ENCODE data around the gene SCGB1A1. TPM values are rescaled to one million over a fixed set of nuclear protein-coding genes. Genes with fewer than 3 reads are reported as not detected.
A peak's percentile ranks its signal among the peaks of the same experiment; 100 is the strongest.

SCGB1A1 gene
- total RNA-seq, 1 experiment from 2014 or later: not detected

DNA sequence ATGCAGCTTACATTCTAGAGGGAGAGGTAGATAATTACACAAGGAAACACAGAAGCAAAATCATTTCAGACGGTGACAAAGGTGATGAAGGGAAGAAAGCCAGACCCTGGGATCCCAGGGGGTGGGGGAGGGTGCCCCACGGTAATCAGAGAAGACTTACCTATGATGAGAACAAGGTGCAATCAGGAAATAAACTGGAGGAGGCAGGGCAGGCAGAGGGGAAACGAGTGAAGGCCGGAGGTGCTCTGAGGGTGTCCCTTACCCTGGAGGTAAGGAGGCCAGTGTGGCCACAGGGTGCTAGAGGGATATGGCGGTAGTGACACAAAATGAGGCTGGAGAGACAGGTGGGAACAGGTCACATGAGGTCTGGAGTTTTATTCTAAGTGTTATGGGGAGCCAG lies 13.9 kb upstream of the SCGB1A1 start:
- H3K9me3 Mint-ChIP-seq (ENCODE audit: unreplicated experiment): no peaks in the 10 kb centered on the region
- CTCF ChIA-PET: interaction anchor here (0.6 to 1.8 kb wide), 2 partner anchors 9 to 139 kb away, joined by 3 to 8 read pairs; no protein-coding TSS in a partner anchor
- no peaks in the 10 kb centered on the region for H3K36me3 Mint-ChIP-seq (ENCODE audit: insufficient read depth, unreplicated experiment)
- POLR2A ChIA-PET: no interaction called here
- DNase-seq (ENCODE audit: unreplicated experiment): no peak
- H3K4me1 Mint-ChIP-seq (ENCODE audit: insufficient read depth, unreplicated experiment): no peaks in the 10 kb centered on the region
- no peak overlapping the region for H3K27ac Mint-ChIP-seq (ENCODE audit: low read depth, unreplicated experiment)
- no peaks in the 10 kb centered on the region for H3K27me3 Mint-ChIP-seq (ENCODE audit: insufficient read depth, unreplicated experiment)
- intact Hi-C loops (cut with micrococcal nuclease): no loop called here
- BruUV-seq (replicated peaks): no TSS peak
- no peak overlapping the region for H3K4me3 Mint-ChIP-seq (ENCODE audit: unreplicated experiment)
- TF ChIP-seq, protein P1, sequence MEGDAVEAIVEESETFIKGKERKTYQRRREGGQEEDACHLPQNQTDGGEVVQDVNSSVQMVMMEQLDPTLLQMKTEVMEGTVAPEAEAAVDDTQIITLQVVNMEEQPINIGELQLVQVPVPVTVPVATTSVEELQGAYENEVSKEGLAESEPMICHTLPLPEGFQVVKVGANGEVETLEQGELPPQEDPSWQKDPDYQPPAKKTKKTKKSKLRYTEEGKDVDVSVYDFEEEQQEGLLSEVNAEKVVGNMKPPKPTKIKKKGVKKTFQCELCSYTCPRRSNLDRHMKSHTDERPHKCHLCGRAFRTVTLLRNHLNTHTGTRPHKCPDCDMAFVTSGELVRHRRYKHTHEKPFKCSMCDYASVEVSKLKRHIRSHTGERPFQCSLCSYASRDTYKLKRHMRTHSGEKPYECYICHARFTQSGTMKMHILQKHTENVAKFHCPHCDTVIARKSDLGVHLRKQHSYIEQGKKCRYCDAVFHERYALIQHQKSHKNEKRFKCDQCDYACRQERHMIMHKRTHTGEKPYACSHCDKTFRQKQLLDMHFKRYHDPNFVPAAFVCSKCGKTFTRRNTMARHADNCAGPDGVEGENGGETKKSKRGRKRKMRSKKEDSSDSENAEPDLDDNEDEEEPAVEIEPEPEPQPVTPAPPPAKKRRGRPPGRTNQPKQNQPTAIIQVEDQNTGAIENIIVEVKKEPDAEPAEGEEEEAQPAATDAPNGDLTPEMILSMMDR (IDR thresholded peaks at IDR 0.05; ENCODE audit: unreplicated experiment): no peak

DNA sequence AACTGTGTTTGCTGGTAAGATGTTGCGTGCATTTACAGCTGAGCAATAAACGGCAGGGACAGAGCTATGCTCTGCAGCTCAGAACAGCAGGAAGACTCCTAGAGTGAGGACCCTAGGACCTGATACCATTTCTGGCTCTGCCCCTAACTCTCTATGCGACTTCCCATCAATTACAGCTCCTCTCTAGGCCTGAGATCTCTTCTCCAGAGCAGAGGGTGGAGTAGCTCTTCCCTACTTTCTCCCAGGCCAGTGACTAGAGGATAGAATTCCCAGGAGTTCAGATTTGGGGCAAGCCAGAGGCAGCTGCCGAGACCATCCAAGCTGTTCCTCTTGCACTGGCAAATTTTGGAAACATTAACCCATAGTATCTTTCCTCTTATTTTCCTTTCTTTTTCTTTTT lies 12.8 kb upstream of the SCGB1A1 start:
- CTCF ChIA-PET: interaction anchor here (0.9 kb wide), 2 partner anchors 12 to 13 kb away, joined by 3 to 8 read pairs; no protein-coding TSS in a partner anchor
- POLR2A ChIA-PET: interaction anchor here (0.6 kb wide), 2 partner anchors 155 to 207 kb away, joined by 3 read pairs; no protein-coding TSS in a partner anchor
- no peak overlapping the region for H3K4me3 Mint-ChIP-seq (ENCODE audit: unreplicated experiment)

DNA sequence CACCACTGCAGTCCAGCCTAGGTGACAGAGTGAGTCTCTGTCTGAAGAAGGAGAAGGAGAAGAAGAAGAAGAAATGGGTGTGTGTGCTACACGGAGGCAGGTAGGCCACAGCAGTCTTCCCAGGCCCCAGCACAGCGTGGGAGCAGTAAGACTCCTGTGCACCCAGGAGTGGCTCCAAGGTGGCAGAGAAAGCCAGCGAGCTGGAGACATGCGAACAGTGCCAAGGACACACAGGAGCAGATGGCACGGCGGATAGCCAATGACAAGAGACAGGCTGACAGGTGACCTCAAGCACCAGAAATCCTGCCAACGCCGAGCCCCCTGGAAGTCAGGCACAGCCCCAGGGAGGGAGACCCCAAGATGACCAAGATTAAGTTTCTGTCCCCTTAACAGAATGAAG lies 9.0 kb upstream of the SCGB1A1 start:
- intact Hi-C loops (cut with micrococcal nuclease): no loop called here
- ChIA-PET POLR2A (interaction anchor here (0.7 to 1.6 kb wide), 2 partner anchors 15 to 133 kb away, joined by 4 to 5 read pairs; no protein-coding TSS in a partner anchor), CTCF (interaction anchor here (1.7 to 5.3 kb wide), 2 partner anchors 15 kb away, joined by 6 to 31 read pairs; no protein-coding TSS in a partner anchor)
- Mint-ChIP-seq H3K4me3 (ENCODE audit: unreplicated experiment) (no peak overlapping the region), H3K27me3 (ENCODE audit: insufficient read depth, unreplicated experiment) (no peaks in the 10 kb centered on the region), H3K4me1 (ENCODE audit: insufficient read depth, unreplicated experiment) (no peaks in the 10 kb centered on the region), H3K36me3 (ENCODE audit: insufficient read depth, unreplicated experiment) (no peaks in the 10 kb centered on the region), H3K9me3 (ENCODE audit: unreplicated experiment) (no peaks in the 10 kb centered on the region), H3K27ac (ENCODE audit: low read depth, unreplicated experiment) (no peak overlapping the region)
- no peak for DNase-seq (ENCODE audit: unreplicated experiment)
- no TSS peak for BruUV-seq (replicated peaks)
- TF ChIP-seq, protein P1 (IDR thresholded peaks at IDR 0.05; ENCODE audit: unreplicated experiment): no peak

More for the DNA sequence above, 12.8 kb upstream of the SCGB1A1 start:
- TF ChIP-seq, protein P1 (IDR thresholded peaks at IDR 0.05; ENCODE audit: unreplicated experiment): no peak
- no peak overlapping the region for H3K27ac Mint-ChIP-seq (ENCODE audit: low read depth, unreplicated experiment)
- DNase-seq (ENCODE audit: unreplicated experiment): no peak
- no peaks in the 10 kb centered on the region for H3K4me1 Mint-ChIP-seq (ENCODE audit: insufficient read depth, unreplicated experiment)
- H3K27me3 Mint-ChIP-seq (ENCODE audit: insufficient read depth, unreplicated experiment): no peaks in the 10 kb centered on the region
- no TSS peak for BruUV-seq (replicated peaks)
- intact Hi-C loops (cut with micrococcal nuclease): no loop called here
- no peaks in the 10 kb centered on the region for H3K9me3 Mint-ChIP-seq (ENCODE audit: unreplicated experiment)
- no peaks in the 10 kb centered on the region for H3K36me3 Mint-ChIP-seq (ENCODE audit: insufficient read depth, unreplicated experiment)

DNA sequence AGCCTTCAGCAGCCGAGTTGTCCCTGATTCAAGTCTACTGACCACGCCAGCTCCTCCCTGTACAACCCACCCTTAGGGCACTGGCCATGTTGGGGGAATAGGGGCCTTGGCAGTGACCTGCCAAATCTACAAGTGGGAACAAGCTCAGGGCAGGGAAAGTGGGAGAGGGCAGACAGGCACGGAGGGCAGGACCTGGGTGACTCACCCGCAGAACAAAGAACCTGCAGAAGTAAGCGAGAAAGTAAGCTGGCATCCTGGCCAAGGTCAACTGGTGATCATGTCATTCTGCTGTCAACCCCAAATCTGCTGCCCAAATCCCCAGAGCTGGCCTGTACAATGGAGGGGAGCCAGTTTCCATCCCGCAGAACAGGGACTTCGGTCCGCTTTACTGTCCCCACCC lies 7.9 kb upstream of the SCGB1A1 start:
- peak; percentile 81 for DNase-seq (ENCODE audit: unreplicated experiment)
- H3K9me3 Mint-ChIP-seq (ENCODE audit: unreplicated experiment): no peaks in the 10 kb centered on the region
- no peak overlapping the region for H3K27ac Mint-ChIP-seq (ENCODE audit: low read depth, unreplicated experiment)
- BruUV-seq (replicated peaks): no TSS peak
- H3K4me3 Mint-ChIP-seq (ENCODE audit: unreplicated experiment): no peak overlapping the region
- TF ChIP-seq, protein P1 (IDR thresholded peaks at IDR 0.05; ENCODE audit: unreplicated experiment): no peak
- ChIA-PET CTCF (interaction anchor here (0.6 to 5.3 kb wide), 10 partner anchors 10 to 303 kb away, joined by 3 to 31 read pairs (median 3); no protein-coding TSS in a partner anchor), POLR2A (interaction anchor here (0.6 to 1.6 kb wide), 13 partner anchors 10 to 443 kb away, joined by 3 to 6 read pairs (median 5); partner anchors contain the start of genes AHNAK and B3GAT3)
- intact Hi-C loops (cut with micrococcal nuclease): no loop called here
- H3K4me1 Mint-ChIP-seq (ENCODE audit: insufficient read depth, unreplicated experiment): no peaks in the 10 kb centered on the region
- H3K36me3 Mint-ChIP-seq (ENCODE audit: insufficient read depth, unreplicated experiment): no peaks in the 10 kb centered on the region
- no peaks in the 10 kb centered on the region for H3K27me3 Mint-ChIP-seq (ENCODE audit: insufficient read depth, unreplicated experiment)

All from MCF 10A (cell line).